GM18858 (cell line): ENCODE data around the gene CARHSP1.
"Not testable (repeated sequence)": the region's sequence is repeated elsewhere in the genome, so short reads cannot be mapped to it uniquely, and the experiment has no call there.

Experiments used
- ATAC-seq: cut with Tn5 transposase; IDR thresholded peaks from one replicate; pipeline ENCODE4 v1.9.1; 2021; ENCODE audit not compliant: unreplicated experiment

The CARHSP1 gene

GRCh38 chr16:8858994-8859912 lies 9.6 kb downstream of the CARHSP1 start:
- no peak for ATAC-seq

- ATAC-seq = no peak
These were observed 12.8 kb downstream of the CARHSP1 start for GRCh38 chr16:8855972-8856371.

DNA sequence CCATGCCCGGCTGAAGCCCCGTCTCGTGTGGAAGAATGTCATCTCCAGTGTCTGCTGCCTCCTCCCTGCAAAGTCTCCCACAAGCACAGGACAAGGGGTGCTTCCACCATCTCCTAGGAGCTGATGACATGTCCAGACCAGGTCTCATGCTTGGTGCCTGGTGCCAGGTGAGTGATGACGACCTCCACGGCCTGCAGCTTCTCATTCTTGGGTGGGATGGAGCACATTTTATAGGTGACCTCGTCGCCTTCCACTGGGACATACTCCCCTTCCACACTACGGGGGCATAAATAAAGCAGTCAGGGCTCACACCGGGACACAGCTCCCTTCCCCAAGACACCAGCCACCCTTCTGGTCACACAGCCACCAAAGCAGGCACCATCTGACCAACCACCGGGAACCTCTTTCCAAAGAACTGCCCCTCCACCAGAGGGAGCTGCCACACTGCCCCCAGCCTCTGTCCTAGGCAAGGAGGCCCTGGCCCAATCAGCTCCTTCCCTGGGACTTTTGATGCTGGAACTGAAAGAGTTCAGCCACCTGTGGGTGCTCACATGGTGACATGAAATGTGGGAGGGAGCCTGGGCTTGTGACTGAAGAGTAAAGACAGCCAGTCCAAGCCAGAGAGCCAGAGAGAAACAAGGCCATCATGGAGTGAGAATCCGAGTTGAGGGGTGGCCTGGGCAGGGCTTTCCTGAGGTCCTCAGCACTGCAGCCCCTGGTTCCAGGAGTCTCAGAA lies 13.6 kb downstream of the CARHSP1 start:
- ATAC-seq = no peak

- ATAC-seq = no peak
These were observed 14.4 kb downstream of the CARHSP1 start for GRCh38 chr16:8854298-8854948.

- no peak for ATAC-seq
These were observed 15.2 kb downstream of the CARHSP1 start for GRCh38 chr16:8853611-8854010.

DNA sequence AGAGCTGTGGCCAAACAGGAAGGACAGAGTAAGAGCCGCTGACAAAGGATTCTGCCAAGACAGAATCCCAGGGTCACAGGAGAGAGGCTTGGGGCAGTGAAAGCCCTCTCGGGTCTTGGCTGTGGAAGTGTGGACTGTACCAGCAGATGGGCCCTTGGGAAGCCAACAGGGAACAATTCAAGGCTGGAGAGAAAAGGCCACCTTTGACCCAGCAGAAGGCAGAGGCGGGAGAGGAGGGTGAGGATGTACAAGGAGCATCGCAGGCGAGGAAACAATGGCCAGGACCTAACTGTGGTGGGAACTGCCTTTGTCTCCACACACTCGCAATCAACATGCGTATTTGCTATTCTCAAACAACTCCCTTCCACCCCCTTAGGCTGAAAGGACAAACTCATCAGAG lies 15.7 kb downstream of the CARHSP1 start:
- no peak for ATAC-seq

- no peak for ATAC-seq
These were observed 16.3 kb downstream of the CARHSP1 start for GRCh38 chr16:8852534-8852933.

DNA sequence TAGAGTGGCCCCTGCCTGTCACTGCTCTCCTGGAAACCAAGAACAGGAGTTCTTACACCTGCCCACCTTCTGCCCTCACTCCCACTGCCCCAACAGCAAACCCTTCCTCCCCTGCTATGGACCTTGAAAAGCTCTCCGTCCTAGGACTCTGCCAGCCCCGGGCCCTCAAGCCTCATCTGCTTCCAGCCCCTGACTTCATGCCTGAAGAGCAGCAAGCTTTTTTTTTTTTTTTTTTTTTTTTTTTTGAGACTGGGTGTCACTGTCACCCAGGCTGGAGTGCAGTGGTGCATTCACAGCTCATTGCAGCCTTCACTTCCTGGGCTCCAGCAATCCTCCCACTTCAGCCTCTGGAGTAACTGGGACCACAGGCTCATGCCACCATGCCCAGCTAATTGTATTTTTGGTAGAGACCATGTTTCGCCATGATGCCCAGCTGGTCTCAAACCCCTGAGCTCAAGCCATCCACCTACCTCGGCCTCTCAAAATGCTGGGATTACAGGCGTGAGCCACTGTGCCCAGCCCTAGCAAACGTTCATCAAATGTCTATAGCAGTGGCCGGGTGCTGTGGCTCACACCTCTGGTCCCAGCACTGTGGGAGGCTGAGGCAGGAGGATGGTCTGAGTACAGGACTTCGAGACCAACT lies 16.9 kb downstream of the CARHSP1 start:
- no peak for ATAC-seq

- no peak for ATAC-seq
These were observed 18.4 kb downstream of the CARHSP1 start for GRCh38 chr16:8850279-8850885.

DNA sequence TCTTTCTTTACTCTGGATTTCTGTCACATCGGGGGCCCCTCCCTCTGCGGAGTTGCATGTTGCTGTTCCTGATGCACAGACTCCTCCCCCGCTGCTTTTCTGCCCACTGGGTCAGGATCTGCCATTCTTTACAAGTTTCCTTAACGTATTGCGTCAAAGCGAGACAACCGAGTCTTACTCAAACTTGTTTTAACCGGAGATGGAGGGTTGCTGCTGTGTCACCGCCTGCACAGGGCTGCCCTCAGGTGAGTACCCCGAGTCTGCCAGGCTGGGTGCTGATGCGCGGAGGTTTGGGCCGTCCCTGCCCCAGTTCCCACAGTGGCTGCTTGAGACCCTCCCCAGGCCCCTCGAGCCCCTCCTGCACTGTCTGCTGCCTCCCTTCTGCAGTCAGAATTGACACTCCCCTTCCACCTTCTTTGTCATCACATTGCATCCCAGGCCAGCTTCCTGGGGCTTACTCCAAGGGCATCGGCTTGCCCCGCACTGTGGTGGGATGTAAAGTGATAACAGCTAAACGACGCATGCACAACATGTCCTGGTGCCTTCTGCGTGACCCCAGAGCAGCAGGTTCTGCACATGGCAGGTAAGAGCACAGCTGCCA lies 19.3 kb downstream of the CARHSP1 start:
- ATAC-seq = no peak

GRCh38 chr16:8848939-8849391 lies 19.8 kb downstream of the CARHSP1 start:
- no peak for ATAC-seq

DNA sequence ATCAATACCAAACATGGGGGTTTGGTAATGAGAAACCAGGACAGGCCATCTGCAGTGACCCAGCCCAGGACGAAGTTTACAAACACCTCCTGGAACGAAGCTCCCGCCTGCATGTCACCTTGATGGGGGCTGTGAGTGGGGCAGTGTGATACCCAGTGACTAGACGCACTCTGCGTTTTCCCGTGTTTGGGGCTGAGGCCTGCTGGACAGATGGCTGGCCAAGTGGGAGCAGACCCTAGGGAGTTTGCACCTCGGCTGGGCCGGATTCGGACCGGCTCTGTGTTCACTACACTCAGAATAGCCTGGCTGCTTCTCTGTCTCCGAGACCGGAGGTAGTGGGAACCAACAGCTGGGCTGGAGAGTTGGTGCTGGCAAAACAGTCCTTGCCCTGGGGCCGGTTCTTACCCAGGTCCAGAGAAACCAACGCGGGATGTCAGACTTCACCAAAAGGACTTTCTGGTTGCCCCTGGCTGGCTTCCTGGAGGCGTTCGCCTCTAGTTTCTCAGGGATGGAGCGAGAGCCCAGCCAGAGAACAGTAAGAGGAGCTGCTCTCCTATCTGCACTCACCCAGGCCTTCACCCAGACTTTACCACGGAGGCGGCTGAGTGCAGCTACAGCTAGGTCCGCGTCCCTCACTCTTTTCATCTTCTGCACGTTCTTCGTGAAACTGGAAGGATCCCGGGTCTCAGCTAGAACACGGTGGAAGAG lies 20.4 kb downstream of the CARHSP1 start:
- ATAC-seq = no peak

DNA sequence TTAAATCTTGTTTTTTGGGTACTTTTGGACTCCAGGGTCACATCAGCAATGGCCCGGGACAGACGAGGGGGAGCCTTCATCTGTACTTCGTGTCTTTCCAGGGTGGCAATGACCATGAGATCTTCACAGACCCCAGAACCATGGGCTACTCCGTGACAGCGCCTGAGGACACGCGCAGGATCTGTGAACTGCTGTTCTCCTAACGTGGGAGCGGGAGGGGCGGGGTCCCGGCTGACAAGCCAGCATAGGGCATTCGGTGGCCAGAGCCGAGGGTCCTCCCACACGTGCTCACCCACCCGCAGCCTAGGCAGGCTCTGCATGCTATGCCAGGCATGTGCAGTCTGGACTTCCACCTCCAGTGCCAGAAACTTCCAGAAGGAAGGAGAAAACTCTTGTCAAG lies 21.2 kb downstream of the CARHSP1 start:
- ATAC-seq = no peak

GRCh38 chr16:8847145-8847544 lies 21.7 kb downstream of the CARHSP1 start:
- ATAC-seq = no peak

GRCh38 chr16:8846401-8846932 lies 22.3 kb downstream of the CARHSP1 start:
- no peak for ATAC-seq

GRCh38 chr16:8845699-8846298 lies 23.0 kb downstream of the CARHSP1 start:
- ATAC-seq = no peak

- ATAC-seq = not testable (repeated sequence)
These were observed 25.5 kb downstream of the CARHSP1 start for GRCh38 chr16:8843296-8843695.

GRCh38 chr16:8842016-8842415 lies 26.8 kb downstream of the CARHSP1 start:
- ATAC-seq = not testable (repeated sequence)

- not testable (repeated sequence) for ATAC-seq
These were observed 31.2 kb downstream of the CARHSP1 start for GRCh38 chr16:8837594-8837993.
